ENCODE measurements around the gene JAZF1. TPM values are rescaled to one million over a fixed set of nuclear protein-coding genes. Genes with fewer than 3 reads are reported as not detected.

The JAZF1 gene
- total and polyA plus RNA-seq, 12 donors = 6.9 to 42.3 (median 30.0) TPM

GRCh38 chr7:28008911-28009310 lies 171.7 kb downstream of the JAZF1 start:
- Histone ChIP-seq H3K4me1 (peaks cover 3 to 35% (median 21%) of the 10 kb centered on the region in 9 donors), H3K27me3 (no peaks in the 10 kb centered on the region), H3K27ac (no peak overlapping the region), H3K4me3 (no peak overlapping the region), H3K9me3 (no peaks in the 10 kb centered on the region), H3K36me3 (no peaks in the 10 kb centered on the region)
- no peak for ATAC-seq
- no peak for TF ChIP-seq CTCF (IDR thresholded peaks at IDR 0.05)
- WGBS, 2 donors = 81 to 82% methylated on average over 2 of the region's 2 CpGs
- intact Hi-C loops (cut with DNase I) = loop anchor here in 1 of 10 donors (10.0 kb wide), 1 partner anchor 64 kb away; no protein-coding TSS in a partner anchor
- no peak for DNase-seq

- intact Hi-C loops (cut with DNase I) = loop anchor here in 1 of 10 donors (10.0 kb wide), 1 partner anchor 63 kb away; no protein-coding TSS in a partner anchor
- no peak overlapping the region for H3K4me3 ChIP-seq
- TF ChIP-seq CTCF (IDR thresholded peaks at IDR 0.05) = no peak
- DNase-seq (no peak), ATAC-seq (no peak)
- no peaks in the 10 kb centered on the region for H3K9me3 ChIP-seq
- H3K27me3 ChIP-seq = no peaks in the 10 kb centered on the region
- no peaks in the 10 kb centered on the region for H3K36me3 ChIP-seq
- peaks cover 3 to 35% (median 21%) of the 10 kb centered on the region in 9 donors for H3K4me1 ChIP-seq
- H3K27ac ChIP-seq = no peak overlapping the region
- 60 to 80% methylated on average over 3 of the region's 3 CpGs for WGBS, 2 donors
These were observed 172.4 kb downstream of the JAZF1 start for GRCh38 chr7:28008171-28008570.

- H3K36me3 ChIP-seq = no peaks in the 10 kb centered on the region
- no peak overlapping the region for H3K4me3 ChIP-seq
- DNase-seq = no peak
- no peaks in the 10 kb centered on the region for H3K27me3 ChIP-seq
- 98 to 100% methylated on average over 1 of the region's 1 CpG for WGBS, 2 donors
- H3K9me3 ChIP-seq = no peaks in the 10 kb centered on the region
- intact Hi-C loops (cut with DNase I) = loop anchor here in 1 of 10 donors (10.0 kb wide), 1 partner anchor 62 kb away; no protein-coding TSS in a partner anchor
- TF ChIP-seq CTCF (IDR thresholded peaks at IDR 0.05) = no peak
- H3K4me1 ChIP-seq = peaks cover 3 to 34% (median 15%) of the 10 kb centered on the region in 9 donors
- no peak overlapping the region for H3K27ac ChIP-seq
- no peak for ATAC-seq
These were observed 174.1 kb downstream of the JAZF1 start for GRCh38 chr7:28006491-28006890.

- ATAC-seq (peak in 2 of 8 donors; percentile 30 to 46), DNase-seq (no peak)
- no peaks in the 10 kb centered on the region for H3K36me3 ChIP-seq
- no peaks in the 10 kb centered on the region for H3K27me3 ChIP-seq
- H3K9me3 ChIP-seq = no peaks in the 10 kb centered on the region
- H3K4me3 ChIP-seq = no peak overlapping the region
- H3K27ac ChIP-seq = peak overlapping the region in 3 of 10 donors; percentile 20 to 43 (median 39)
- intact Hi-C loops (cut with DNase I) = loop anchor here in 1 of 10 donors (10.0 kb wide), 1 partner anchor 61 kb away; no protein-coding TSS in a partner anchor
- peaks cover 3 to 33% (median 15%) of the 10 kb centered on the region in 9 donors for H3K4me1 ChIP-seq
- 95 to 100% methylated on average over 1 of the region's 1 CpG for WGBS, 2 donors
- no peak for TF ChIP-seq CTCF (IDR thresholded peaks at IDR 0.05)
These were observed 174.8 kb downstream of the JAZF1 start for GRCh38 chr7:28005847-28006231.
